NCI-H748 (cell line): Measurements from ENCODE around the gene ITPKB.
"Not testable (repeated sequence)": the region's sequence is repeated elsewhere in the genome, so short reads cannot be mapped to it uniquely, and the experiment has no call there.

ENCODE experiments used
- DNase-seq: peaks from one replicate; lab custom pipeline; 2025; ENCODE audit not compliant: unreplicated experiment; lab: John Stamatoyannopoulos, UW

The ITPKB gene

DNA sequence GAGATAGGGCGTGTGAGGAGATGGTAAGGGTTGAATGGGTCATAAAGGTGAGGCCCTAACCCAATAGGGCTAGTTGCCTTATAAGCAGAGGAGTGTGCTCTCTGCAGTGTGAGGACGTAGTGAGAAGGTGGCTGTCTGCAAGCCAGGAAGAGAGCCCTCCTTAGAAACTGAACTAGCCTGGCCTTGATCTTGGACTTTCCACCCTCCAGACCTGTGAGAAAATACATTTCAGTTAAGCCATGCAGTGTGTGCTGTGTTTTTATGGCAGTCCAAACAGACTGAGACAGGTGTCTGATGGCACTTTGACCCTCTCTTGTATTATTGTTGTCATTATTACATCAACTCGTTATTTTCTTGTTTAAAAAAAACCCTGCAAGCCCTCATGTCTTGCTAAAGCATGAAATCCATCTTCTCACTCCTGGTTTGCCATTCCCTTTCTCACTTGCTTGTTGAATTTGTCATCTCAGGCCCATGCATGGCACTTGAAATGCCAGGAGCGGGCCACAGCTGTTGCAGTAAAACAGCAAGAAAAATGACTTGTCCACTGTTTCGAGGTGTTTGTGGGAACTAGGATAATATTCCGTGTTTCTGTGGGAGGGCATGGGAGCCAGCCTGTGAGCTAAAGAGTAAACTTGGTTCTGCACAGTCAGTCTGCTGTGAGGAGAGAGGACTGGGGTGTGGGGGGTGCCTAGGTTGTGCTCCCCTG is 111.9 kb downstream of the ITPKB start:
- DNase-seq = peak; percentile 43

DNA sequence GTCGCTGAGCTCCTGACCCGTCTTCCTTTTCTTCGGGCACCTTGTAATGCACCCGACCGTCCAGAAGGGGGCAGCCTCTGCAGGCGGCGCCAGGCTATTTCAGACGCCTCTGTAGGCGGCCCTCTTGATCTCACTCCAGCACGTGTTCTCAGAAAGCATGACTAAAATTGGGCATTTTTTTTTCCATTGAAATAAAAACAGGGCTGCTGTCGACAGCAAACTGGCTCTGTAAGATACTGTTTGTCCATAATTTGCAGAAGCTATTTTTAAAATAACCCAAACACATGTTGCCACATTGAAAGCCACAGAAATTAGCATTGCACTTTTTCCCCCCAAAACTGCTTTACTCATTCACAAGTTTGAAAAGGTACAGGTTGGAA is 112.5 kb downstream of the ITPKB start:
- DNase-seq = peak; percentile 3

DNA sequence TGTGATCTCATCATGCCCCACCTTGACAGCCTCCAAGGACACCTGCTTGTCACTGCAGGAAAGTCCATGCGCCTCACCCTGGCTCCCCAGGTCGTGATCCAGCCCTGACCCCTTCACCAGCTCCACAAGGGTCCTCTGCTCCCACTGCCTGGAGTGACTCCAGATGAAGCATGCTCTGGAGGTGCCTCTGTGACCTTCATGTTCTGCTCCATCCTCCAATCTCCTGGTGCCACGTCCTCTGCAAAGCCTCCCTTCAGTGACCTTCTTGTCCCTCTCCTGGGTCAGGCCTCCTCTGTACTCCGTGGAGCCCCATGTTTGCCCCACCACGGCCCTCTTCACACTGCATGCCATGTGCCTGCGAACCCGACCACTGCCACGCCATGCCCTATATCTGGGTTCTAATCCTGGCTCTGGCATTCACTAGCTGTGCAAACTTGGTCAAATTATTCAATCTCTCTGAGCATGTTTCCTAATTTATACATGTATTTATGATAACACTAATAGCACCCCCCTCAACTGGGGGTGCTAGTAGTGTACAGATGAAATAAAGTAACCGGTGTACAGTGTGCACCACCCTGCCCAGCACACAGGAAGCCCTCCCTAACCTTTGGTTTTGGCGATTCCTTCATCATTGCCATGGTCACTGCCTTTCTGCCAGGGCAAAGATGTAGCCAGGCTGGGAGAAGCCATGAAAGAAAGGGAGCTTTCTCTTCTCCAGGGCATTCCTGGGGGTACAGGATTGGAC is 113.1 kb downstream of the ITPKB start:
- DNase-seq = no peak

DNA sequence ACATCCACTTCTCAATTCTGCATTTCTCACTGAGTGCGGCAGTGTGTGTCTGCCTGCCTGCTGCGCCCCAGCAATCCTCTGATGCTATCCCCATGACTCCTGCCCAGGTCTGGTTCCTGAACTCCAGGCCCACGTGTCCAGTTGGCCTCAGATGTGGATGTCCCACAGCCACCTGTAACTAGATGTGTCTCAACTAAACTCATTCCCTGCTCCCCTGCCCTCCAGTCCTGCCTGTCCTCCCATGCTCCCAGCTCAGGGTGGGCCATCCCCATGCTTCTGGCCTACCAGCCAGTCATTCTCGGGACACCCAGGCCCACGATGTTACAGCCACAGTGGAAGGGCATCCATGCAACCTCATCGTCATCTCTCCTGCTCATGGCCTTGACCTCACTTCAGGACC is 113.8 kb downstream of the ITPKB start:
- DNase-seq = no peak

DNA sequence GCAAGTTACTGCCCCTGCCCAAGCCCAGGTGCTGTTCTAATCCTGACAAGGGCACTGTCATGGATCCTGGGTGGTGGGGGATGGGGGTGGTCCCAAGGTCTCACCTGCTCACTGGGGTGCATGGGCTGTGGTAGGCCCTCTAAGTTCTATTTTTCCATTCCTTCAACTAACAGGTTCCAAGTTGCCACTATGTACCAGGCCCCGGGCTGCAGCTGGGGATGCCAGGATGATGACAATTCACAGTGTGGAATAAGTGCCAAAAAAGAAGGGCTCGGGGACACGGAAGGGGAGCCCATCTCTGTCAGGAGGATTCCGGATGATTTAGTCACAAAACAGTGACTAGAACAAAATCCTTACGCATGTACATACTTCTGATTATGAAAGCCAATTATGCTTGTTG is 114.6 kb downstream of the ITPKB start:
- DNase-seq = no peak

DNA sequence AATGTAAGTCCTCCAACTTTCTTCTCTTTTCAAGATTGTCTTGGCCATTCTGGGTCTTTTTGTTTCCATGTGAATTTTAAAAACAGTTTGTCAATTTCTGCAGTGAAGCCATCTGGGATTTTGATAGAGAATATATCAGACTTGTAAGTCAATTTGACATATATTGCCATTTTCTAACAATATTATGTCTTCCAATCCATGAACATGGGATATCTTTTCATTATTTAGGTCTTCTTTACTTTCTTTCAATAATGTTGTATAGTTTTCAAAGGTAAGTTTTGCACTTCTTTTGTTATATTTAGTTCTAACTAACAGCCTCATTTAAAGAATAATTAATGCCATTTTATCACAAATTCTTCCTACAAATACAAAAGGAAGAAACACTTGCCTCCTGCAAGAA is 117.1 kb downstream of the ITPKB start:
- DNase-seq = no peak

DNA sequence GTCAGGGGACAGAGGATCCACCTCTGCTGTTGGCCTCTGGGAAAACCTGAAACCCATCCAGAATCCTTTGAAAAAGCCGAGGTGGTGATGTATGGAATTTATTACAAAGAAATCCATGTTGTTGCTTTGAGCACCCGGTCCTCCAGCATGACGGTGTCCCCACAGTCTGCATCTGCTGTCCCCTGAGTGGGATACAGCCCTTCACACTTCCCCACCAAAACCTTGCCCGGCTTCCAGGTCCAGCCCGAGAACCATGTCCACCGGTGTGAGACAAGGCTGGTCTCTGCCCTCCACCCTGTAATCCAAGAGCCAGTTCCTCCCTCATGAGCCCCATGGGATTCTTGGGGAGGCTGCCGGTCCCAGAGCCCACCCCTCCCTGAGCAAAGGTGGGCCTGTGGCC is 120.1 kb downstream of the ITPKB start:
- no peak for DNase-seq

DNA sequence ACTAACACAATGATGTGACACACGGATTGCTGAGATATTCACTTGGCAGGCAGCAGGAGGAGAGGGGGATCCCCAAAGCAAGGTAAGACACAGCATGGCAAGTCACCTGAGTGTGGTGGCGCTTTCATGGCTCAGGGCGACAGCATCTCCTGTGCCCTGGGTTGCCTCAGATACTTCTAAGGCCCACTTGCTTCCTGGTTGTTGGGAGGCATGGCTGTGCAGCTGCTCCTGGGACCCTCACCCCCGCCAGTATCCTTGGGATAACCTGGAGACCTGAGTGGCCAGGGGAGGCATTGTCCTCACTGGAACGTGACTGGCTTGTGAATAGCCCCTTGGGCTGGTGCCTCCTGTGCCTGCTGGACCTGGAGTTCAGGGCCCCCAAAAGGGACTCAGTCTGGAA is 120.7 kb downstream of the ITPKB start:
- no peak for DNase-seq

DNA sequence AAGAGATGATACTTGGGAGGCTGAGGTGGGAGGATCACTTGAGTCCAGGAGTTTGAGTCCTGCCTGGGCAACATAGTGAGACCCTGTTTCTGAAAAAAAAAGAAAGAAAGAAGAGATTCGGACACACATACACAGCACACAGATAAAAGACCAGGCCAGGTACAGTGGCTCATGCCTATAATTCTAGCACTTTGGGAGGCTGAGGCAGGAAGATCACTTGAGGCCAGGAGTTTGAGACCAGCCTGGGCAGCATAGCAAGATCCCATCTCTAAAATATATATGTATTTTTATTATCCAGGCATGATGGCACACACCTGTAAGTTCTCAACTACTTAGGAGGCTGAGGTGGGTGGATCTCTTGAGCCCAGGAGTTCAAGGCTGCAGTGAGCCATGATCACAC is 121.4 kb downstream of the ITPKB start:
- not testable (repeated sequence) for DNase-seq

DNA sequence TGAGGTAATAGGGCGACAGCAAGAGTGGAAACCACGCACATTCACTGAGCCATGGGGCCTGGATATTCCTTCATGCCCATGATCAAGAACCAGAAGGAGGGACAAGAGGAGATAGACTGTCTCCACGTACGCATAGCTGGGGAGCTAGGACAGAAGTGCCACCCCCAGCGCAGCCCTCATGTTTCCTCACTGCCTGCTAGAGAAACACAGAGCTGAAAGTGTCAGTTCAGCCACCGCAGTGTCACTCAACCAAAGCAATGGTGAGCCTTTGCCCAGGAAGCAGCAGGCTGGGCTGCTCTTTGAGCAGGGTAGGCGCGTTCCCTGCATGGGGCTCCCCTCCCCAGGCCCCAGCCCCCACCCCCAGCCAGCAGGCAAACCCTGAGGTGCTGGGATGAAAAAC is 122.0 kb downstream of the ITPKB start:
- no peak for DNase-seq

DNA sequence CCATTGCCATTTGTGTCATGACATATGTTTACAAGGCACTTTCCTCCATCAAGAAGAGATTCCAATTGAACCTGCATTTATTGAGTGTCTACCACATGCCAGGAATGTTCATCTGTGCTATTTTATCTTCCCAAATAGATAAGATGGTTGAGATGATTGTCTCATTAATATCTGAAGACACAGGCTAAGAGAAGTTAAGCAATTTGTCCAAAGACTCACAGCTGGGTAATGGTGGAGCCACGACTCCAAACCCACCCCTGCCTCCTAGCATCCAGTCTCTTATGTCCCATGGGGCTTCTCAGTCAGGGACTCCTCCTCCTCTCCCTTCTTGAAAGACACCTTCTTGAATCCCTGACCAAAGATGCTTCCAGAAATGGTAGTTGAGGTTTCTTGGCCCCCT is 122.4 kb downstream of the ITPKB start:
- DNase-seq = no peak

DNA sequence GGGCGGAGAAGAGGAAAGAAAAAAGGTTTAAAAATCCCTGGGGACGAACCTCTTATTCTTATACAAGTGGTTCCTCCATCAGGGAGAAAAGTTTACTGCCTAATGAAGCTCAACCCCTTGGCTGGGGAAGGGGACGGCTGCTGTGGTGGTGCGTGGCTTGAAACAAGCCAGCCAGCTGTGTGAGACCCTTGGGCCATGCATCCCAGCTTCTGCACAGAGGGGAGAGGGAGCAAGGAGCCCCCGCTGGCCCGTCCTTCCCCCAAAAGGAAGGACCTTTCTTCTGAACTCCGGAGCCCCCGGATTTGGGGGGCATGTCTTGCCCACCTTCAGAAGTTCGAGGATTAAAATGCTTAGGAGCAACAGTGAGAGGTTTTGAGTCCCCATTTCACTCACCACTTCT is 123.2 kb downstream of the ITPKB start:
- no peak for DNase-seq

DNA sequence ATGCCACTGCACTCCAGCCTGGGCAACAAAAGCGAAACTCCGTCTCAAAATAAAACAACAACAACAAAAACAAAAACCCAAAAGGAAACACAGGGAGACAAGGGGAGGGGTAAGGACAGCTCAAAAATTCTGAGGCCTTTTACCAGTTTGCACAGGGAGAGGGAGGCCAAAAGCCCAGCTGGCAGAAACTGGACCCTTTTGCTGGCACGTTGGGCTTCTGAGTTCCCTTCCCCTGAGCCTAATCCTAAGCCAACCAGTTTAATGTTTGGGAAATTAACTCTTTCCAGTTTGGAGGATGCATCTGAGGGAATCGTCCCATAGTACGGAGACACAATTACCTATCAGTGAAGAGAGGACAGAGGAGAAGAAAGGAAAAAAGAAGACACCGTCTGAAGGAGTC is 127.1 kb downstream of the ITPKB start:
- not testable (repeated sequence) for DNase-seq

DNA sequence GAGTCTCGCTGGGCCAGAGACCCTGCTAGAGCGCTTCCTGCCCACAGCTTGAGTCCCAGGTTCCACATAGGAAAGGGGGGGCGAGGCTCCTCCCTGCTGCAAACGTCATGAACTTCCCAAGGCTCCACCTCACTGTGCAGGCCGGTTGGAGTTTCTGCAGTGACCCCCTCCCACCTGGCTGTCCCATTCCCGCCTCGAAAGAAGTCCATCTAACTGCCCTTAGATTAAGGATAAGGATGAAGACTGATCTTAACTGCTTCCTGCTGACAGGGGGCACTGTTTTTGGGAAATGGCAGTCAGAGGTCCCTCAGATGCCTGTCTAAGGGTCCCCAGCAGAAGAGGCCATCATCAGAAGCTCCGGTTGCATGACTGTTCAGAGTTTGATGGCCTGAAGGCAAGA is 127.8 kb downstream of the ITPKB start:
- DNase-seq = no peak

DNA sequence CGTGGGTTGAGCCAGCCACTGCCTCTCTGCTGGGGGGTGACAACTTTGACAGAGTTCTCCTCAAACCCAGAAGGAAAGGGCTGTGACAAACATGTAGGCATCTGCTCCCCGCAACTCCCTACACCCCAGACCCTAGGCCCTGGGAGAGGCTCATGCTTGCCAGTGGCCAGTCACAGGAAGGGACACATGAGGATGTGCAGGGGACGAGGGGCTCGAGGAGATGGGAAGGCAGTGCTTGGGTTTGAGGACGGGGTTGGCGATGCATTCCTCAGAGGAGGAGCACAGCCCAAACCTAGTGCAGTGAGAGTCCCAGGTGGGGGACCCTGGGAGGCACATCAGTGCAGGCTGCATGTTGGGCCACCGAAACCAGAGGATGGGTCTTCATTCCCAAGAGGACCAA is 128.4 kb downstream of the ITPKB start:
- DNase-seq = no peak

DNA sequence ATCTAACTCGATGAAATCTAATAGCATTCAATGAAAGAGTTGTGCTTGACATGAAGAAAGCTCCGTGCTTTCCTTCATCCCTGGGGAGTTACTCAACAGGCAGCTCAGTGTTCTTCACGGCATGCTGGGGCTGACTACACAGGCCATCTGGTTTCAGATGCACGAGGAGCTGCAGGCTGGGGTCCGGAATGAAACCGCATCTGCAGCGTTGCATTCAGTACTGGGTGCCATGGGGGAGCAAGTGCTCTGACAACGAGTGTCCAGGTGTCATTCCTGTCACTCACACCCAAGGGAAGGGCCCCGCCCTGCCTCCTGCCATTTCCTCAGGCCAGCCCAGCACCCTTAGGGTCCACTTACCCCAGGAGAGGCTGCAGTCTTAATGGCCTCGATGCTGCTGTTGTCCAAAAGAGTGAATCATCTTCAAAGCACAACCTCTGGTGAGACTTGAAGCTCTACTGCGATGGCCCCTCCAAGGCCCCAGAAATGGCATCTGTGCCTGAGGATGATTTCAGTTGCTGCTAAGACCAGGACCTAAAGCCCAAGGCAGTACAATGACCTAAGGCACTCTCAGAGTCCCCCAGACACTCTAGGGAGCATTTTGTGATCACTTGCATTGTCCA is 129.1 kb downstream of the ITPKB start:
- DNase-seq = no peak

DNA sequence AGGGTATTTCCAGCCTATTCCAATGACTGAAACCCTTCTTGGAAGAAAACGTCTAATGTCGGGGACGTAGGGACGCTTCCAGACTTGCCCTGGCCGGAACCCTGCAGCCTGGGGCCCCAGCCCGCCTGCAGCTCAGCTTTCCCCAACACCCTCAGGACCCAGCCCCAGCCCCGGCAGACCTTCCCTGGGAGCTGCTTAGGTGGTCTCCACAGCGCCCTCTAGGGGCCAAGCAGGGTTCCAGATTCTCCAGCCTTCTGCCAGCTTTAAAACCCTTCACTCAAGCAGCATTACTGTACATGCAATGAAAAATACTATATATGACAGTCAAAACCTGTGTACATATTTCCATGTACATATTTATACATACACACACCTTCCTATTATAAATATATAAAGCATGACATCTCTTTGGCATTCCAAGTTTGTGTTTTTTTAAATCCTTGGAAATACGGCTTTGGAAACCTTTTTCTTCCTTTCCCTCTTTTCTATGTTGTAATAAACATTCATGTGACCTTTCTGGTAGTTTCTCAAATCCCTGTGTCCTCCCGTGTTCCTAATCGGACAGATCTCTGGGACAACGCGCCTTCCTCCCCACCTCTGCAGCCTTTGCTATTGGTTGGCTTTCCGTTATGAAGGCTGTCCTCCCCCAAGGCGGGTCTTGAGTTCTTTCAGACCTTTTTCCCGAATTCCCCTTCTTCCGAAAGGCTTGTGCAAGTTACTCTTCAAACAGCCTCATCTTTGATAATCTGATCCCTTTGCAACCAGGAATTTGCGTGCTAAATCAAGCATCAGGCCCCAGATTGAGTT is 130.2 kb downstream of the ITPKB start:
- peak; percentile 57 for DNase-seq

DNA sequence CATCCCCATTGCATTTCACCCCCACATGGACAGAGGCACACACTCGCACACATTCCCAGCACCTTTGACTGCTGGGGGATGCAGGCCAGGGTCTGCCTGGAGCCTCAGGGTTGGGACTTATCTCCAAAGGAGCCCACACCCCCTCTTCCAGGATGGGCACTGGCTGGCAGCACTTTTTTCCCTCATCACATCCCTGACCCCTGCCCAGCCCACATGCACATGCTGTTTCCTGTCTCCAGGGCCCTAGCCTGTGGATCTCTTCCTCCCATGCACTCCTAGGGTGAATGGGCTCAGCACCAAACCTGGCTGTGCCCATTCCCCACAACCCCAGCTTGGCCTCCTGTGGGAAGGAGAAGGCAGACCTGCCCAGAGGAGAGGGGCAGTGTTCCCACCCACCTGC is 131.3 kb downstream of the ITPKB start:
- DNase-seq = no peak

DNA sequence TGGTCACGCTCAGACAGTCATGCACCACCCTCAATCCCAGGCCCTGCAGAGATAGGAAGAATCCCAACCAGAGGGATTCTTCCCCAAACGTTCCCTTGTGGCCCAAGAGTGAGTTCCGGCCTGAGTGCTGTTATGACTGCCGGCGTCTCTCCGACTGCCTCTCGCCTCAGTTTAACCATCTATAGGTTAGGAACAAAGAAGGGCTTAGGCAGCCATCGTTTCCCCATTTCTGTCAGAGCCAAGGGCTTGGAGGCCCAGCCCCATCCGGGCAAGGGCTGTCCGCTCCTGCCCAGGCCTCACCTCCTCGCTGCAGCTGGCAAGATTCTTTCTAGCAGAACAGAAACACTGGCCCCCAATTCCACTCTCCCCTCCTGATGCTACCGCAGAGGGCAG is 131.8 kb downstream of the ITPKB start:
- DNase-seq = no peak

DNA sequence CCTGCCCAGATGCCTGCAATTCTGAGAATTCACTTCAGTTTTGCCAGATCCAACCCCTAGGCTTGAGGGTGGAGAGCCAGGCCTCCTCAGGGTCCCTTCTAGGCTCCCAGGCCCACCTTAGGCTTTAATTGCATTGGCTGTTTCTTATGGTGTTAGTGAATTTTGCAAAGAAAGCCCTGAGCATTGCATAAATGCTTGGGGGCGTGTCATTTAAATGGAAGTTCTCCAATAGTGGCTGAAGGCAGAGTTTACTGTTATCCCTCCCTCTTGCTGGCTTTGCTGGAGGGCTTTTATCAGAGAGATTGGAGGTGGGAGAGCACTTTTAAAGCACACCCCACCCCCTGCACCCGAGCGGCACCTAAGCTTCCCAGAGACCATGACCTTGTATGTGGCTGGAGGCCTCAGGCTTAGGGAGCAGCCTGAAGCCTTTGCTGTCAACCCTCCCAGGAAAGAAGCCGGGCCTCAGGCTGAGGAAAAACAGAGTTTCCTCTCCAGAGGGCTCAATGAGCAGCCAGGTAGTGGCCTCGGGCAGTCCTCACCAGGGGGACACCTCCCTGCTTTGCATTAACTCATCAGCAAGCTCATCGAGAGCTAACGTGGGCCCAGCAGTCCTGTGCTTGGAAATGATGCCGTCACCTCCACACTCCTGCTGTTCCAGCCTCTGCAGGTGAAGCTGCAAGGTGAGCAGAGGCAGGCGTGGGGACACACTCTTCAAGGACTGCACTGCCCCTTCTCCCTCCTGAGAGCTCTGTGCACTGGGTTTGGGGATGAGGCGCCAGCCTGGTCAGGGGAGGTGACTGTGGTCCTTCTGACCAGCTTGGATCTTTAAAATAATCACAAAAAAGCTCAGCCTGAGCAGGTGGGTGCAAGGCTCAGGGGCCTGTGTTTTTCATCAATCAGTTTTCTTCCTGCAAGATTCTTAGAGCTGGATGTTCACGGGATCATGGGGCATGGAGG is 132.5 kb downstream of the ITPKB start:
- no peak for DNase-seq
